ENCODE measurements around the gene AADAC. TPM values are rescaled to one million over a fixed set of nuclear protein-coding genes. Genes with fewer than 3 reads are reported as not detected.

The AADAC gene
- polyA plus RNA-seq, 1 donor (not counting 4 experiments of a cell fraction or from before 2014, with no cell fraction given): 0.28 TPM

GRCh38 chr3:151839313-151839631, 25.4 kb downstream of the AADAC start:
- H3K9me3 ChIP-seq (ENCODE audit: control insufficient read depth, low read depth, low read length): no peaks in the 10 kb centered on the region
- no peaks in the 10 kb centered on the region for H3K27me3 ChIP-seq (ENCODE audit: control insufficient read depth, extremely low read depth, insufficient read depth, low read length)
- H2AFZ ChIP-seq (ENCODE audit: control insufficient read depth, low read length): no peak overlapping the region
- H3K4me3 ChIP-seq (ENCODE audit: control insufficient read depth in 2 of 3, extremely low read depth in 1 of 3, insufficient read depth in 2 of 3, low read depth in 1 of 3, low read length in 3 of 3): no peak overlapping the region
- dilution Hi-C loops (cut with MboI; ENCODE audit: extremely low pct_ligation_motif_present, low sequenced_read_pairs): no loop called here
- no peak overlapping the region for H3K27ac ChIP-seq (ENCODE audit: control insufficient read depth, insufficient read depth, low read length)
- H3K79me2 ChIP-seq (ENCODE audit: control insufficient read depth, insufficient read depth, low read length): no peaks in the 10 kb centered on the region
- FAIRE-seq (no peak), DNase-seq (ENCODE audit: low read depth, low spot score) (no peak)
- H3K9me1 ChIP-seq (ENCODE audit: control insufficient read depth, extremely low read depth, insufficient read depth, low read length): no peaks in the 10 kb centered on the region
- no peaks in the 10 kb centered on the region for H3K36me3 ChIP-seq (ENCODE audit: control insufficient read depth in 2 of 2, extremely low read depth in 1 of 2, insufficient read depth in 2 of 2, low read length in 2 of 2)
- no peaks in the 10 kb centered on the region for H4K20me1 ChIP-seq (ENCODE audit: control insufficient read depth, extremely low read depth, insufficient read depth, low read length)
- TF ChIP-seq EZH2 (IDR thresholded peaks at IDR 0.05; ENCODE audit: low read length) (no peak), CTCF (optimal IDR thresholded peaks at IDR 0.05 in 1 of 3, IDR thresholded peaks at IDR 0.05 in 1 of 3, conservative IDR thresholded peaks at IDR 0.05 in 1 of 3; ENCODE audit: extremely low read depth in 1 of 3, insufficient read depth in 2 of 3, low read length in 3 of 3) (no peak)
- no peak overlapping the region for H3K4me2 ChIP-seq (ENCODE audit: control insufficient read depth, extremely low read depth, insufficient read depth, low read depth, low read length)
- H3K4me1 ChIP-seq (ENCODE audit: control insufficient read depth, extremely low read depth, insufficient read depth, low read length): peaks cover 17% of the 10 kb centered on the region
- H3K9ac ChIP-seq (ENCODE audit: control insufficient read depth, extremely low read depth, insufficient read depth, low read length): no peak overlapping the region

GRCh38 chr3:151841801-151842200, 27.9 kb downstream of the AADAC start:
- Histone ChIP-seq H3K9me1 (ENCODE audit: control insufficient read depth, extremely low read depth, insufficient read depth, low read length) (no peaks in the 10 kb centered on the region), H3K9me3 (ENCODE audit: control insufficient read depth, low read depth, low read length) (no peaks in the 10 kb centered on the region), H3K36me3 (ENCODE audit: control insufficient read depth in 2 of 2, extremely low read depth in 1 of 2, insufficient read depth in 2 of 2, low read length in 2 of 2) (no peaks in the 10 kb centered on the region), H3K27ac (ENCODE audit: control insufficient read depth, insufficient read depth, low read length) (no peak overlapping the region), H3K4me2 (ENCODE audit: control insufficient read depth, extremely low read depth, insufficient read depth, low read depth, low read length) (no peak overlapping the region), H3K9ac (ENCODE audit: control insufficient read depth, extremely low read depth, insufficient read depth, low read length) (no peak overlapping the region), H3K4me3 (ENCODE audit: control insufficient read depth in 2 of 3, extremely low read depth in 1 of 3, insufficient read depth in 2 of 3, low read depth in 1 of 3, low read length in 3 of 3) (no peak overlapping the region), H3K79me2 (ENCODE audit: control insufficient read depth, insufficient read depth, low read length) (no peaks in the 10 kb centered on the region), H2AFZ (ENCODE audit: control insufficient read depth, low read length) (no peak overlapping the region), H3K4me1 (ENCODE audit: control insufficient read depth, extremely low read depth, insufficient read depth, low read length) (peaks cover 10% of the 10 kb centered on the region), H3K27me3 (ENCODE audit: control insufficient read depth, extremely low read depth, insufficient read depth, low read length) (no peaks in the 10 kb centered on the region), H4K20me1 (ENCODE audit: control insufficient read depth, extremely low read depth, insufficient read depth, low read length) (no peaks in the 10 kb centered on the region)
- peak; percentile 39 for FAIRE-seq
- dilution Hi-C loops (cut with MboI; ENCODE audit: extremely low pct_ligation_motif_present, low sequenced_read_pairs): no loop called here
- DNase-seq (ENCODE audit: low read depth, low spot score): no peak
- TF ChIP-seq CTCF (optimal IDR thresholded peaks at IDR 0.05 in 1 of 3, IDR thresholded peaks at IDR 0.05 in 1 of 3, conservative IDR thresholded peaks at IDR 0.05 in 1 of 3; ENCODE audit: extremely low read depth in 1 of 3, insufficient read depth in 2 of 3, low read length in 3 of 3): no peak
- no peak for TF ChIP-seq EZH2 (IDR thresholded peaks at IDR 0.05; ENCODE audit: low read length)

Data from keratinocyte (primary cell).